CD4-positive, alpha-beta memory T cell (primary cell): Measurements from ENCODE around the gene SRR. TPM values are rescaled to one million over a fixed set of nuclear protein-coding genes. Genes with fewer than 3 reads are reported as not detected.
A peak's percentile ranks its signal among the peaks of the same experiment; 100 is the strongest.

ENCODE experiments used
- CTCF ChIA-PET: fragments of 350-600 bp; sonication (Branson Sonifier 250); formaldehyde crosslinking; loops from one replicate; lab custom pipeline; 2021; ENCODE audit warnings: inconsistent platforms; ENCODE audit not compliant: partially characterized antibody; lab: Charles Lee
- POLR2A ChIA-PET: fragments of 350-600 bp; sonication (Branson Sonifier 250); formaldehyde crosslinking; loops from one replicate; lab custom pipeline; 2021; ENCODE audit not compliant: partially characterized antibody; lab: Charles Lee
- DNase-seq, 5 donors: peaks; one replicate each; pipeline versions ENCODE4 v3.0.0 to v3.0.0-alpha.2; 2020 to 2022; ENCODE audit warnings: mixed read lengths in 1 of 5
- H3K27ac ChIP-seq: one replicate; pipeline ENCODE4 v1.7.0; 2013; ENCODE audit warnings: low read depth, low read length
- H3K27me3 ChIP-seq: 2 replicates; pipeline ENCODE4 v1.7.0; 2013; ENCODE audit warnings: mild to moderate bottlenecking, low read length, moderate library complexity; ENCODE audit not compliant: insufficient read depth
- H3K36me3 ChIP-seq: 2 replicates; pipeline ENCODE4 v1.7.0; 2013; ENCODE audit warnings: mild to moderate bottlenecking, low read length, moderate library complexity; ENCODE audit not compliant: insufficient read depth
- H3K4me1 ChIP-seq: 2 replicates; pipeline ENCODE4 v1.7.0; 2013; ENCODE audit warnings: mild to moderate bottlenecking, low read length, moderate library complexity; ENCODE audit not compliant: insufficient read depth
- H3K4me3 ChIP-seq, 2 donors: one replicate each; pipeline ENCODE4 v1.7.0; 2013; ENCODE audit warnings: low read length in 2 of 2, mild to moderate bottlenecking in 1 of 2
- H3K9me3 ChIP-seq, 2 donors: one replicate each; pipeline ENCODE4 v1.7.0; 2013; ENCODE audit warnings: low read length in 2 of 2, control low read depth in 1 of 2; ENCODE audit not compliant: control insufficient read depth in 1 of 2
- H3K27ac Mint-ChIP-seq, 7 donors: one replicate each; pipeline ENCODE4 v1.8.0; 2020 to 2021; ENCODE audit warnings: mixed read lengths in 7 of 7, mild to moderate bottlenecking in 6 of 7, inconsistent platforms in 3 of 7, moderate library complexity in 3 of 7
- H3K27me3 Mint-ChIP-seq, 2 donors: one replicate each; pipeline ENCODE4 v1.8.0; 2020 to 2021; ENCODE audit warnings: mixed read lengths in 2 of 2
- H3K36me3 Mint-ChIP-seq, 2 donors: one replicate each; pipeline ENCODE4 v1.8.0; 2020 to 2021; ENCODE audit warnings: mixed read lengths in 2 of 2, inconsistent platforms in 1 of 2, mild to moderate bottlenecking in 1 of 2
- H3K4me1 Mint-ChIP-seq, 4 donors: one replicate each; pipeline ENCODE4 v1.8.0; 2020 to 2021; ENCODE audit warnings: mixed read lengths in 4 of 4, mild to moderate bottlenecking in 1 of 4
- H3K4me3 Mint-ChIP-seq, 8 donors: one replicate each; pipeline ENCODE4 v1.8.0; 2020 to 2021; ENCODE audit warnings: mixed read lengths in 8 of 8, mild to moderate bottlenecking in 7 of 8, moderate library complexity in 6 of 8, inconsistent platforms in 3 of 8
- H3K9me3 Mint-ChIP-seq, 8 donors: one replicate each; pipeline ENCODE4 v1.8.0; 2020 to 2021; ENCODE audit warnings: mixed read lengths in 8 of 8, mild to moderate bottlenecking in 5 of 8, inconsistent platforms in 3 of 8, moderate library complexity in 1 of 8
- intact Hi-C: fragments of 100-400 bp; cut with micrococcal nuclease; formaldehyde crosslinking; loops from one replicate; pipeline ENCODE4 v1.15.1; 2023
- polyA plus RNA-seq, 2 donors: library from polyadenylated mRNA; unstranded; fragments of 300-500 nt; fragmentation: Illumina TruSeq; gene quantifications; one replicate each; pipeline ENCODE4 v1.2.3, GENCODE V29; 2021
- total RNA-seq, 2 experiments: library from RNA; stranded (reverse); gene quantifications; one replicate each; pipeline ENCODE4 v1.2.3, GENCODE V29; 2021

Gene SRR
- total and polyA plus RNA-seq, 4 experiments from 2014 or later = 5.6 to 13.1 (median 6.8) TPM

- Histone ChIP-seq H3K36me3 (no peaks in the 10 kb centered on the region), H3K4me3 (no peak overlapping the region), H3K27ac (no peak overlapping the region), H3K27me3 (no peaks in the 10 kb centered on the region), H3K4me1 (peaks cover 17% of the 10 kb centered on the region), H3K9me3 (no peaks in the 10 kb centered on the region)
- peaks cover 0 to 2% of the 10 kb centered on the region in 2 donors for H3K36me3 Mint-ChIP-seq
- intact Hi-C loops = loop anchor here (5.0 kb wide), 1 partner anchor 49 kb away; the partner anchor contains the start of genes SMG6 and SRR
- H3K9me3 Mint-ChIP-seq = no peaks in the 10 kb centered on the region
- CTCF ChIA-PET = interaction anchor here (1.0 to 4.2 kb wide), 2 partner anchors 14 to 32 kb away, joined by 3 to 55 read pairs; partner anchors contain the start of genes SGSM2 and TSR1
- no peak overlapping the region for H3K4me3 Mint-ChIP-seq
- H3K27ac Mint-ChIP-seq = no peak overlapping the region
- peaks cover 10 to 20% (median 16%) of the 10 kb centered on the region in 4 donors for H3K4me1 Mint-ChIP-seq
- POLR2A ChIA-PET = interaction anchor here (2.8 to 4.1 kb wide), 2 partner anchors 14 to 48 kb away, joined by 12 to 63 read pairs; partner anchors contain the start of genes SGSM2, SMG6, SRR and TSR1
- H3K27me3 Mint-ChIP-seq = no peaks in the 10 kb centered on the region
- DNase-seq = no peak
These were observed 47.5 kb downstream of the SRR start for GRCh38 chr17:2351269-2351668.

GRCh38 chr17:2354311-2354710, 50.6 kb downstream of the SRR start:
- H3K9me3 Mint-ChIP-seq = no peaks in the 10 kb centered on the region
- no peaks in the 10 kb centered on the region for H3K9me3 ChIP-seq
- H3K27me3 ChIP-seq = no peaks in the 10 kb centered on the region
- peak overlapping the region in 6 of 7 donors; percentile 41 to 97 (median 82) for H3K27ac Mint-ChIP-seq
- no peak overlapping the region for H3K27ac ChIP-seq
- peaks cover 10 to 20% (median 16%) of the 10 kb centered on the region in 4 donors for H3K4me1 Mint-ChIP-seq
- CTCF ChIA-PET = interaction anchor here (1.0 to 4.2 kb wide), 6 partner anchors 10 to 300 kb away, joined by 3 to 55 read pairs (median 8); partner anchors contain the start of genes HIC1, SGSM2, SMG6 and SRR
- POLR2A ChIA-PET = interaction anchor here (0.7 to 4.1 kb wide), 7 partner anchors 13 to 460 kb away, joined by 3 to 63 read pairs (median 4); partner anchors contain the start of genes SGSM2, SMG6, SRR and TSR1
- peak overlapping the region in 4 of 8 donors; percentile 7 to 69 (median 62) for H3K4me3 Mint-ChIP-seq
- H3K4me3 ChIP-seq = no peak overlapping the region
- no peaks in the 10 kb centered on the region for H3K27me3 Mint-ChIP-seq
- no peaks in the 10 kb centered on the region for H3K36me3 Mint-ChIP-seq
- no peak for DNase-seq
- intact Hi-C loops = loop anchor here (5.0 kb wide), 1 partner anchor 52 kb away; the partner anchor contains the start of genes SMG6 and SRR
- H3K36me3 ChIP-seq = no peaks in the 10 kb centered on the region
- peaks cover 17% of the 10 kb centered on the region for H3K4me1 ChIP-seq

- no peak for DNase-seq
- H3K4me3 Mint-ChIP-seq = peak overlapping the region in 1 of 8 donors; percentile 31
These were observed 53.5 kb downstream of the SRR start for GRCh38 chr17:2357237-2357636.

GRCh38 chr17:2357931-2358434, 54.2 kb downstream of the SRR start:
- POLR2A ChIA-PET = no interaction called here
- CTCF ChIA-PET = no interaction called here
- H3K9me3 ChIP-seq = no peaks in the 10 kb centered on the region
- H3K4me3 ChIP-seq = no peak overlapping the region
- no peak overlapping the region for H3K27ac ChIP-seq
- Mint-ChIP-seq H3K9me3 (no peaks in the 10 kb centered on the region), H3K4me1 (peaks cover 9 to 18% (median 15%) of the 10 kb centered on the region in 4 donors), H3K27me3 (no peaks in the 10 kb centered on the region), H3K4me3 (no peak overlapping the region), H3K36me3 (peaks cover 4 to 12% of the 10 kb centered on the region in 2 donors), H3K27ac (no peak overlapping the region)
- H3K36me3 ChIP-seq = peaks cover 5% of the 10 kb centered on the region
- intact Hi-C loops = no loop called here
- peaks cover 17% of the 10 kb centered on the region for H3K4me1 ChIP-seq
- no peak for DNase-seq
- H3K27me3 ChIP-seq = no peaks in the 10 kb centered on the region

More at GRCh38 chr17:2357237-2357636, 53.5 kb downstream of the SRR start:
- intact Hi-C loops = no loop called here
- Mint-ChIP-seq H3K4me1 (peaks cover 10 to 20% (median 16%) of the 10 kb centered on the region in 4 donors), H3K27ac (peak overlapping the region in 1 of 7 donors; percentile 31), H3K27me3 (no peaks in the 10 kb centered on the region), H3K36me3 (peaks cover 0 to 7% of the 10 kb centered on the region in 2 donors), H3K9me3 (no peaks in the 10 kb centered on the region)
- Histone ChIP-seq H3K4me3 (no peak overlapping the region), H3K27me3 (no peaks in the 10 kb centered on the region), H3K9me3 (no peaks in the 10 kb centered on the region), H3K27ac (no peak overlapping the region), H3K4me1 (peaks cover 17% of the 10 kb centered on the region), H3K36me3 (no peaks in the 10 kb centered on the region)
- ChIA-PET CTCF (no interaction called here), POLR2A (no interaction called here)

GRCh38 chr17:2361010-2361760, 57.4 kb downstream of the SRR start:
- intact Hi-C loops = no loop called here
- Histone ChIP-seq H3K36me3 (peaks cover 19% of the 10 kb centered on the region), H3K27me3 (no peaks in the 10 kb centered on the region), H3K9me3 (no peaks in the 10 kb centered on the region), H3K4me3 (no peak overlapping the region), H3K27ac (no peak overlapping the region), H3K4me1 (no peaks in the 10 kb centered on the region)
- H3K9me3 Mint-ChIP-seq = no peaks in the 10 kb centered on the region
- H3K27ac Mint-ChIP-seq = no peak overlapping the region
- H3K4me3 Mint-ChIP-seq = no peak overlapping the region
- POLR2A ChIA-PET = interaction anchor here (1.2 kb wide), 1 partner anchor 25 kb away, joined by 5 read pairs; the partner anchor contains the start of gene TSR1
- no peaks in the 10 kb centered on the region for H3K4me1 Mint-ChIP-seq
- no peaks in the 10 kb centered on the region for H3K27me3 Mint-ChIP-seq
- H3K36me3 Mint-ChIP-seq = peaks cover 4 to 26% of the 10 kb centered on the region in 2 donors
- CTCF ChIA-PET = interaction anchor here (0.6 to 2.2 kb wide), 4 partner anchors 9 to 55 kb away, joined by 3 to 10 read pairs (median 4); no protein-coding TSS in a partner anchor
- no peak for DNase-seq

GRCh38 chr17:2362016-2362415, 58.3 kb downstream of the SRR start:
- H3K27ac Mint-ChIP-seq = no peak overlapping the region
- peaks cover 4 to 32% of the 10 kb centered on the region in 2 donors for H3K36me3 Mint-ChIP-seq
- H3K9me3 Mint-ChIP-seq = no peaks in the 10 kb centered on the region
- peaks cover 19% of the 10 kb centered on the region for H3K36me3 ChIP-seq
- H3K27me3 Mint-ChIP-seq = no peaks in the 10 kb centered on the region
- no peaks in the 10 kb centered on the region for H3K27me3 ChIP-seq
- no peak overlapping the region for H3K27ac ChIP-seq
- intact Hi-C loops = no loop called here
- H3K4me3 ChIP-seq = no peak overlapping the region
- H3K4me1 ChIP-seq = no peaks in the 10 kb centered on the region
- POLR2A ChIA-PET = no interaction called here
- no peak for DNase-seq
- CTCF ChIA-PET = interaction anchor here (1.4 to 2.2 kb wide), 2 partner anchors 9 to 54 kb away, joined by 4 to 10 read pairs; no protein-coding TSS in a partner anchor
- H3K4me3 Mint-ChIP-seq = no peak overlapping the region
- H3K4me1 Mint-ChIP-seq = no peaks in the 10 kb centered on the region
- H3K9me3 ChIP-seq = no peaks in the 10 kb centered on the region

- no peaks in the 10 kb centered on the region for H3K9me3 Mint-ChIP-seq
- Histone ChIP-seq H3K27me3 (no peaks in the 10 kb centered on the region), H3K4me3 (no peak overlapping the region), H3K27ac (no peak overlapping the region), H3K4me1 (no peaks in the 10 kb centered on the region), H3K36me3 (peaks cover 19% of the 10 kb centered on the region), H3K9me3 (no peaks in the 10 kb centered on the region)
- POLR2A ChIA-PET = no interaction called here
- H3K27me3 Mint-ChIP-seq = no peaks in the 10 kb centered on the region
- CTCF ChIA-PET = interaction anchor here (2.2 kb wide), 1 partner anchor 53 kb away, joined by 10 read pairs; no protein-coding TSS in a partner anchor
- no peak overlapping the region for H3K27ac Mint-ChIP-seq
- H3K4me3 Mint-ChIP-seq = no peak overlapping the region
- H3K36me3 Mint-ChIP-seq = peaks cover 4 to 33% of the 10 kb centered on the region in 2 donors
- DNase-seq = no peak
- intact Hi-C loops = no loop called here
- no peaks in the 10 kb centered on the region for H3K4me1 Mint-ChIP-seq
These were observed 58.7 kb downstream of the SRR start for GRCh38 chr17:2362416-2362815.
